Psoas muscle (tissue), 8 donors: ENCODE data around the gene MBNL2. TPM values are rescaled to one million over a fixed set of nuclear protein-coding genes. Genes with fewer than 3 reads are reported as not detected.

Source experiments
- ATAC-seq, 4 donors: fragments of 200-7000 bp; cut with Tn5 transposase; one replicate each; pipeline ENCODE4 v1.9.1; 2020; ENCODE audit warnings: moderate library complexity in 3 of 4, mild to moderate bottlenecking in 2 of 4
- DNase-seq, 2 donors: peaks; one replicate each; pipeline ENCODE4 v3.0.0-alpha.2; 2020
- H3K27ac ChIP-seq: fragments of 200-600 bp; one replicate; pipeline ENCODE4 v1.8.0; 2022
- H3K27me3 ChIP-seq, 3 donors: fragments of 200-600 bp in 1 of 3; one replicate each; pipeline versions ENCODE4 v1.6.1 to v1.8.0; 2013 to 2022; ENCODE audit warnings: low read length in 2 of 3, mild to moderate bottlenecking in 2 of 3, moderate library complexity in 1 of 3; ENCODE audit not compliant: insufficient read depth in 3 of 3
- H3K36me3 ChIP-seq, 2 donors: fragments of 200-600 bp in 1 of 2; one replicate each; pipeline versions ENCODE4 v1.6.1 to v1.8.0; 2013 to 2022; ENCODE audit warnings: low read depth in 1 of 2, mild to moderate bottlenecking in 1 of 2, moderate library complexity in 1 of 2; ENCODE audit not compliant: insufficient read depth in 1 of 2
- H3K4me1 ChIP-seq: fragments of 200-600 bp; one replicate; pipeline ENCODE4 v1.8.0; 2022
- H3K4me3 ChIP-seq: fragments of 200-600 bp; one replicate; pipeline ENCODE4 v1.8.0; 2022; ENCODE audit warnings: mild to moderate bottlenecking
- H3K9me3 ChIP-seq: fragments of 200-600 bp; one replicate; pipeline ENCODE4 v1.8.0; 2022
- CTCF ChIP-seq: fragments of 200-600 bp; IDR thresholded peaks from one replicate; pipeline ENCODE4 v1.8.0; 2022; ENCODE audit warnings: antibody characterized with exemption
- WGBS, 3 donors: extraction: QIAGEN DNeasy Blood & Tissue Kit; methylation state at CpG; one replicate each; pipeline versions ENCODE4 v1.1.6 to v1.1.7; 2013; 5-methylcytosine and 5-hydroxymethylcytosine counted together
- intact Hi-C, 2 donors: fragments of 100-400 bp; cut with DNase I; formaldehyde crosslinking; loops; one replicate each; pipeline versions ENCODE4 v1.11.0 to v1.14.2; 2022
- long read RNA-seq, 2 donors: library from polyadenylated mRNA; unstranded; transcript quantifications; one replicate each; pipeline ENCODE4 v2.0.0, GENCODE V29; 2021
- polyA plus RNA-seq, 3 donors: library from polyadenylated mRNA; stranded (reverse); fragments of 200-250 nt; gene quantifications; one replicate each; pipeline ENCODE4 v1.2.3, GENCODE V29; 2013
- total RNA-seq, 4 donors: library from RNA; stranded (reverse); fragmentation: NEBNext Ultra II Directional in 2 of 4; extraction: Animal tissue kit (Norgen Biotek cat#: 25700) in 2 of 4; gene quantifications; one replicate each; pipeline versions ENCODE4 v1.2.1 to v1.2.4, GENCODE V29; 2021 to 2023
- donor health status: healthy with polysubstance abuse.
- donor health status: DM: no; HTN: no; CAD: no; lungs with moderate emphysema.
- donor health status: Bipolar disorder and iron deficiency.
- donor health status: healthy.
- donor health status: DM: yes; HTN: yes; CAD: no.
- donor health status: DM: no; HTN: no; CAD: no.
- donor health status: DM: no; HTN: no; CAD: no.
- donor health status: DM: yes; HTN: yes; CAD: no.

Gene MBNL2
- total RNA-seq: 10 to 100 TPM; 54.3 to 93.1 (median 77.8) TPM
- polyA plus RNA-seq: 10 to 100 TPM; 13.3 to 61.9 (median 27.4) TPM
- long read RNA-seq, donor 1, full-length matches to known transcripts: 14 of 35 reads
- long read RNA-seq, donor 1, partial matches to known transcripts: 13 of 35 reads
- long read RNA-seq, donor 1, other reads (novel, unspliced or antisense): 8 of 35 reads
- long read RNA-seq, donor 2, full-length matches to known transcripts: 23 of 67 reads
- long read RNA-seq, donor 2, partial matches to known transcripts: 25 of 67 reads
- long read RNA-seq, donor 2, other reads (novel, unspliced or antisense): 19 of 67 reads

- Histone ChIP-seq H3K27ac (peak within 1 kb of the TSS; percentile 89), H3K4me1 (peaks cover 15% of the 10 kb centered on the region), H3K4me3 (peak within 1 kb of the TSS; percentile 83), H3K36me3 (no peaks in the 10 kb centered on the region), H3K9me3 (no peaks in the 10 kb centered on the region), H3K27me3 (no peaks in the 10 kb centered on the region)
- no peak for TF ChIP-seq CTCF
- 5 to 6% (median 5%) methylated on average over 15 of the region's 15 CpGs for WGBS, 3 donors
- peak; percentile 86 to 92 for DNase-seq
- peak; percentile 90 to 95 (median 92) for ATAC-seq
- intact Hi-C loops: loop anchor here (2.0 to 10.0 kb wide), 4 partner anchors 95 to 213 kb away; partner anchors contain the start of gene RAP2A (in 1 of the 2)
Measured at GRCh38 chr13:97221989-97222700, at the start of gene MBNL2. TSS of gene MBNL2 (plus strand) at chr13:97222333. CDS start at chr13:97276236, 53,903 bp downstream.

GRCh38 chr13:97174638-97175037 lies 47.5 kb upstream of the MBNL2 start:
- DNase-seq: no peak
- intact Hi-C loops: no loop called here
- H3K9me3 ChIP-seq: peaks cover 3% of the 10 kb centered on the region
- H3K27ac ChIP-seq: no peak overlapping the region
- no peak for TF ChIP-seq CTCF
- peaks cover 0 to 3% (median 0%) of the 10 kb centered on the region in 3 donors for H3K27me3 ChIP-seq
- no peaks in the 10 kb centered on the region for H3K36me3 ChIP-seq
- ATAC-seq: no peak
- H3K4me3 ChIP-seq: no peak overlapping the region
- no peaks in the 10 kb centered on the region for H3K4me1 ChIP-seq

GRCh38 chr13:97175041-97175440 lies 47.1 kb upstream of the MBNL2 start:
- Histone ChIP-seq H3K36me3 (no peaks in the 10 kb centered on the region), H3K27me3 (peaks cover 0 to 3% (median 0%) of the 10 kb centered on the region in 3 donors), H3K4me1 (no peaks in the 10 kb centered on the region), H3K9me3 (peaks cover 3% of the 10 kb centered on the region), H3K4me3 (no peak overlapping the region), H3K27ac (no peak overlapping the region)
- intact Hi-C loops: no loop called here
- TF ChIP-seq CTCF: no peak
- DNase-seq: no peak
- ATAC-seq: no peak
- WGBS, 3 donors: 85 to 89% (median 89%) methylated on average over 4 of the region's 4 CpGs

- H3K27ac ChIP-seq: no peak overlapping the region
- no peak for ATAC-seq
- no peak overlapping the region for H3K4me3 ChIP-seq
- peaks cover 0 to 3% (median 0%) of the 10 kb centered on the region in 3 donors for H3K27me3 ChIP-seq
- TF ChIP-seq CTCF: no peak
- WGBS, 3 donors: 84 to 95% (median 95%) methylated on average over 2 of the region's 2 CpGs
- no peaks in the 10 kb centered on the region for H3K4me1 ChIP-seq
- DNase-seq: no peak
- H3K36me3 ChIP-seq: no peaks in the 10 kb centered on the region
- intact Hi-C loops: no loop called here
- peaks cover 3% of the 10 kb centered on the region for H3K9me3 ChIP-seq
Measured at GRCh38 chr13:97179501-97179900, 42.6 kb upstream of the MBNL2 start.
